SW480 (cell line): ENCODE results near the gene HSP90AB1.

Source experiments
- DNase-seq: peaks from one replicate; pipeline ENCODE4 v3.0.0-alpha.2; 2016; ENCODE audit warnings: low spot score

HSP90AB1 gene

GRCh38 chr6:44255871-44256774 lies 9.2 kb downstream of the HSP90AB1 start:
- peak; percentile 47 for DNase-seq

DNA sequence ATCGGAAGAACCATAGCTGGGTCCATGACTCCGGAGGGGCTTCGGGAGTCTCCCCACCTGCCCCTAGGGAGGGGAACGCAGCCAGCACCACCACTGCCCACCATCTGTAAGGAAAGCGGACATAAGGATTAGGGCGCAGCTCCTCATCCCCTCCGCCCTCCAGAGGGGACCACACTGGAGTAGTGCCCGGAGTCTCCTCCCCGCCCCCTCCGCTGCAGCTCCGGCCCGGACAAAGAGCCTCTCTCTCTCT lies 9.8 kb downstream of the HSP90AB1 start:
- no peak for DNase-seq

DNA sequence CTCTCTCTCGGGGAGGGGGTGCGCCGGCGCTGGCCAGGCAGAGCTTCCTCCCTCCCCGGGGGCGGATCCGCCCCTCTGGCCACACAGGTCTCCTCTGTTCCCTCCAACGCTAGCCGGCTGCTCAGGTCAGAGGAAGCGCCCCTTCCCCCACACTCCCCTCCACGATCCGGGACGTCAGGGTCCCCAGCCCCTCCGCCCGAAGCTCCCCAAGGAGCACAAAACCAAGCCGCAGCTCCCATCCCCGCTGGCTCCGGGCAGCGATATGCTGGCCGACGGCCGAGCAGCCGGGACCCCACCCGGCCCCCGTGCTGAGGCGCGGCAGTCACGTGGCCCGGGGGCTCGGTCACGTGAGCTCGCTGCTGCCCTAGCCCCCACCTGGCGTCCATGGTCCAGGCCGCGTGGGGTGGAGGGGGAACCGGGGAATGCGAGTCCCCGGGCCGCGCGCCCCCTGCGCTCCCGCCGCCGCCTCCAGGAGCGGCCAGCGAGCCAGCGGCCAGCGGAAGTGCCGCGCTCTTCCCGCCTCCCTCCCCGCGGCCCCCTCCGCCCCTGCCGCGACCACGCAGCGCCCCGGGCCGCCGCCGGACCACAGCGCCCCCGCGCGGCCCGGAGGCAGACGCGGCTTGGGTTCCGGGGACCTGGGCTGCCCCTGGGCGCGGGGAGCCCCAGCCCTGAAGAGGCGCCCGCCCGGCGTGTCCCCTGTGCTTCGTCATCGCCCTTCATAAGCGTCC lies 10.3 kb downstream of the HSP90AB1 start, which contains the start of gene SLC35B2:
TSS of gene SLC35B2 (minus strand) at position 504 of the 728 bp plus-strand sequence. CDS start at position 386, 118 bp downstream.
- DNase-seq = peak; percentile 65

- no peak for DNase-seq
These were observed 10.9 kb downstream of the HSP90AB1 start for GRCh38 chr6:44257753-44258324.

DNA sequence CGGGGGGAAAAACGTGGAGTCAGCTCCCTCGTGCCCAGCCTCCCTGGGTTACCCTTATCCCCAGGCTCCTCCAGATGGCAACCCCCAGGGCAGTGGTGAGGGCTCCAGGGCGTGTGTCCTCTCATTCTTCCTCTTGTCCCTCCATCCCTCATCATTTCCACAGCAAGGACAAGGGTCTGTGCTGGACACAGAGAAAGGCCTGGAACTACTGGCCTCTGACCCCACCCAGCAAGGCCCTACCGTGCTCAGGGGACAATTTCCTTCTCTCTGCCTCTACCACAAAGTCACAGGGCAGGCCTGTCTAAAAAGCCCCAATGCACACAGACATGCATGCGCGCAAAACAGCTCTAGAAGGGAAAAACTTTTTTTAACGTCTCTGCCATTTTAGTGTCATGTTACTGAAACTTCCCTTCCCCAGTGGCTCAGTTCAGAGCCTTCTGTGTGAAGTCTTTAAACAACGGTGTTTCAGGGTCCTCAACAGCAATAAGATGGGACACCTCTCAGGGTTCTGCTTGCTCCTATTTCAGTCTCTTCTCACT lies 11.5 kb downstream of the HSP90AB1 start:
- DNase-seq = no peak

- DNase-seq = no peak
These were observed 12.0 kb downstream of the HSP90AB1 start for GRCh38 chr6:44258921-44259320.

DNA sequence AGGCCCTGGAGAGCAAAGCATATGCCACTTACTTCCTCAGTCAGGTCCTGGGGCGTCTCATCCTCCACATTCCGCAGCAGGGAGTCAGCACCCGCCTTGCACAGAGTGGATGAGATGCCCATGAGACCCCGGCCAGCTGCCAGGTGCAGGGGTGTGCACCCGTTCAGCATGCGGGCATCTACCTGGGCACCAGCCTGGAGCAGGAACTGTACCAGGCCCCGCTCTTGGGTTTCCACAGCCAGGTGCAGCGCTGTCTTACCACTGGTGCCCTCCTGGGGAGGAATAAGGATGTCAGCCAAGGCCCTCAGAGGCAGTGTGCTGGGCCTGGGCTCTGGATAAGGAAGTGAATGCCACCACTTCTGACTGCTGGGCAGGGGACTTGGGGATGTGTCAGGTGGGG lies 13.1 kb downstream of the HSP90AB1 start:
- no peak for DNase-seq

DNA sequence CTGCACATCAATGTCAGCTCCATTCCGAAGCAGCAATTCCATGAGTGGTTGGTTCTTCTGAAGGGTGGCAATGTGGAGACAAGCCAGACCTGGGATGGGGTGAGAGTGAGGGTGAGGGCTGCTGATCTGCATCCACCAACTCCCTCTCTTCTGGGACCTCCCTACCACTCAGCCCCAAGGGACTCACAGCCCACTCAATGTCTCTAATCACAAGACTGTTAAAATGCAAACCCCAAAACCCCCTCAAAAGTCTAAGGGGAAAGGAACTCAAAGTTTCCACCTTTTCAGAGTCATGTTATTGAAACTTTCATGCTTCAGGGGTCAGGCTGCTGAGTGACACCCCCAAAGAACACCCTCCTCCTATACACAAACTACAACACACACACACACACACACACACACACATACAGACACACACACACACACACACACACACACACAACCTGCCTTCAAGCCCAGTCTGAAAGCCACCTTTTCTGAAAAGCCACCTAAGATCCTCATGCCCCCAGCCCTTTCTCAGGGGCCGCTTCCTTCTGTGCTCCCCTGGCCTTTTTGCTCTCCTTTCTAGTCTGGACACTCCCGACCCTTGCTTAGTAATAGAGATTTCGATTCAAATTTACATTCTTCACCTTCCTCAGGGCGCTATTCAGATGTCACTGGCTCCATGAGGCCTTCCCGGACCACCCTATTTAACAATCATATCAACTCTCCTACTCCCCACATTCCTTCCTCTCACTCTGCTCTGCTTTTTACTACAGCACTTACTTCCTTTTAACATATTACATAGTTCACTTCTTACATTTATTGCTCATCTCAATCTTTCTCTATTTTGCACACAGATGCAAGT lies 13.8 kb downstream of the HSP90AB1 start:
- no peak for DNase-seq

- no peak for DNase-seq
These were observed 14.7 kb downstream of the HSP90AB1 start for GRCh38 chr6:44261581-44261980.

DNA sequence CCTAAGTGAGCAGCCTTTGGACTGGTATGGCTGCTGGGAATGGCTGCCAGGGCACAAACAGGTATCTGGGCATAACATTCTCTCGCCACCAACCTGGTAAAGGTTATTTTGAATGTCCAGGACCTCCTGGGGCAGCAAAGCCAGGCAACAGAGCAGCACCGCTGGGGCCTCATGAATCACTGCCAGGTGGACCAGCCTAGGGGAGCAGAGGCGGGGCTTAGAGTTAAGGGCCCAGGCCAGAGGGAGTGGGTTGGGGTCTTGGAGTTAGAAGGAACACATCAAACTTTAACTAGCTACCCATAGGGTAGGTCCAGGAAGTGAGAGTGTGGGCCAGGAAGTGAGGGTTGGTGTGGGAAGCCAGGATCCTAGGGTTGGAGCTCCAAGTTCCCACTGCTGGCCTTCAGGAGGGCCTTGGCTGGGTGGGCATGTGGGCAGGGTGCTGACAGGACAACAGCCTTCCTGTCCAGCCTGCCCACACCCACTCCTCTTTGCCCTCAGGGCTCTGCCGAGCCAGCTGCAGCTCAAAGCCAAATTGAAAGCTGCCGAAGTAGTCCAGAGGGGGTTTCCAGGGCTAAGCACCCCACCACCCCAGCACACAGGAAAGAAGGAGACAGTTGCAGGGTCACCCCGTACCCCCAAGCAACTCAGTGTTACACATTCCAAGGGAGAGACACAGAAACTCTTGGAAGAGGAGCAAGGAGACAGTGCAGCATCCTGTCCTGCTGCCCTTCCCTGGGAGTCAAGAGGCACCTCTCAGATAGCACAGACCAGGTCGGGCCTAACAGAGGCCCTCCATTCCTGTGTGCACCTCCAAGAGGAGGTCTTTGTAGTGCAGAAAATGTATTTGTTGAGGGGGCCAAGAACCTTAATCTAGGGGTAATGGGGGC lies 15.8 kb downstream of the HSP90AB1 start:
- no peak for DNase-seq

DNA sequence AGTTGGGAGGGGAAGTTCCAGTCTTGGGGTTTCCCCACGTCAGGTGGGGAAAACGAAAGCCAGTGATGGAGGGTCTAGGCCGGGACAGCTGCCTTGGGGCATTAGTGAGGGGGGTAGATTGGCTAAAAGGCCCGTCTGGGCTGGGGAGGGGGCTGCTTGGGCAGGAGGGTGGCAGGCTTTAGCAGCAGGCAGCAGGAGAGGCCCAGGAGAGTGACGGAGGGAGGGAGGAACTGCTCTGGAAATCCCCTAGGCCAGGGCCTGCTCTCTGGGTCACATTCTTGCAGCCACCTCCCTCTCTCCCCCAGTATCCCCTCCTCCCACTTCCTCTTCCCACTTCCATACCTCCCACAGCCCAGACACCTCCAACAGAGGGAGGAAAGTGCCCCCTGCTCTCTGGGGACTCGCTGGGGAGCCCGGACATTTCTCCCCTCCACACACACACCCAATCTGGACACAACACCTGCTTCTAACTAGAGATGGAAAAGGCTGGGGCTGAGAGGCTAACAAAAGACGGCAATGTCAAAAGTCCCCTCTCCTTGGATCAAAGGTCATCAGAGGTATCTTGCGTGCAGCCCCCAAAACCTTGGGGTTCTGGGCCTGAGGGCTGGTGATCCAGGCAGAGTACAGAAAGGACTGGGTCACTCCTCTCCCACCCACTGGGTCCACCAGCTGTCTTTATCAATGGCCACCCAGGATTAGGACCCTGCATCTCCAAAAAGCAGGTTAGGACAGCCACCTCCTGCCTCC lies 16.6 kb downstream of the HSP90AB1 start:
- DNase-seq = no peak

DNA sequence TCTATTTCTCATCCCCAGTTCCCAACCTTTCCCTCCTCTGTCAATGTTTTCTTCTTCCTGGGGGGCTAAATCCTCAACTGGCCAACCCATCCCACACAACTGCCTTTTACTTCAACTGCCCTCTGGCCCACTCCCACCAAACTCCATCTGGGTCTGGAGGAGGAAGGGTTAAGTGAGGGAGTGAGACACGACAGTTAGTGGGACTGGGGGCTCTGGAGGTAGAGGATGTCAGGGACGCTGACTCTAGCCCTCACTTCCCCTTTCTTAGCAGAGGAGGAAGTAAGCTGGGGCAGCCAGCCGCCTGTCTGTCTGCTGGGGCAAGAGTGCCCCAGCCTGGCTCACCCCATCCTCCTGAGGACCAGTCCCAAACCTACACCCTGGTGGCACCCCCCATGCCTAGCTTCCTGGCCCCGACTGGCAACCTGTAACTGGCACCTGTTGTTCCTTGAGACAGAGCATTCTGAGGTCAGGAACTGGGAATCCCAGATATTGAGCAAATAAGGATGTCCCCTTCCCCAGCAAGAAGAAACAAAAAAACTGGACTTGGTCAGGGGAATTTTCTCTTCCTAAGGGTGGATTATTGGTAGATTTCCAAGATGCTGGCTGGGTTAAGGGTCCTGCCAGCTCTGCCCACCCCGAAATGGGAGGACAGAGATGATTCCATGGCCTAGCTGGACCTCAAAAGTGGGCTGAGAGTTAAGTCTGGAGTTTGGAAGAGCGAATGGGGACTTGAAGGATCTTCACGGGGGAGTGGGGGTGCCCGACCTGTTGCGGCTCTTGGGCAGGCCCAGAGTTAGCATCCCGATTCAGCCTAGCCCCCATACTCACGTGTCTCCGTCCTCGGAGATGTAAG lies 17.5 kb downstream of the HSP90AB1 start:
- DNase-seq = no peak

- peak; percentile 73 for DNase-seq
These were observed 18.3 kb downstream of the HSP90AB1 start, which contains the start of gene NFKBIE for GRCh38 chr6:44265007-44265721. TSS of gene NFKBIE (minus strand) at chr6:44265551. CDS start at chr6:44265346, 205 bp downstream.

DNA sequence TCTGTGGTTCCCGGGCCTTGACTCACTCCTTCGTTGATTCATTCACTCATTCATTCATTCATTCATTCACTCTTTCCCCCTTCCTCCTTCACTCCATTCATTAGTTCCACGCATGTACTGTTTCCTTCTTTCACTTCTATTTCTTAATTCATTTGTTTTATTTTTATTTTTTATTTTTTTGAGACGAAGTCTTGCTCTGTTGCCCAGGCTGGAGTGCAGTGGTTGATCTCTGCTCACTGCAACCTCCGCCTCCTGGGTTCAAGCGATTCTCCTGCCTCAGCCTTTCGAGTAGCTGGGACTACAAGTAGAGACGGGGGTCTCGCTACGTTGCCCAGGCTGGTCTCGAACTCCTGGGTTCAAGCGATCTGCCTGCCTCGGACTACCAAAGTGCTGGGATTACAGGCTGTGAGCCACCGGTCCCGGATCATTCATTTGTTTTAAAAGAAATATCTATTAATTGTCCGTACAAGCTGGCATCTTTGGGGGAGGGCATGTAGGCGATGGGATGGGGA lies 18.9 kb downstream of the HSP90AB1 start:
- DNase-seq = no peak

DNA sequence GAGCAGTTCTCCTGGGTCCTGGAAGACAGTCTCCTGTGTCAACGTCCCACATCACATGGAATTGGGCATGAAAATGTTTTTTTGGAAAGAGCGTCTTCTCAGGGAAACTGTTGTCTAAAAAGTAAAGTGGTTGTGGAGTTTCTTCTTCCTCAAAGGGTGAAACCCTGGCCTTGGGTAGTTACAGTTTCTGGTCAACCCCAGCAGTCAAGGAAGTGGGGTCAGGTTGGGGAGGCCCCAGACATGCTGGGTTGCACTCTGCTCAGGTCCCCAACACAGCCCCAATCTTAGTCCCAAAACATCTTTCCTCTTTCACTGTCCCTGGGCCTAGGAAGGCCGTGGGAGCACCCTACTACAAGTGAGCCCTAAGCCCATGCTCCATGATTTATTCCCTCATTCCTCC lies 19.4 kb downstream of the HSP90AB1 start:
- no peak for DNase-seq

GRCh38 chr6:44267252-44267651 lies 20.4 kb downstream of the HSP90AB1 start:
- DNase-seq = no peak

DNA sequence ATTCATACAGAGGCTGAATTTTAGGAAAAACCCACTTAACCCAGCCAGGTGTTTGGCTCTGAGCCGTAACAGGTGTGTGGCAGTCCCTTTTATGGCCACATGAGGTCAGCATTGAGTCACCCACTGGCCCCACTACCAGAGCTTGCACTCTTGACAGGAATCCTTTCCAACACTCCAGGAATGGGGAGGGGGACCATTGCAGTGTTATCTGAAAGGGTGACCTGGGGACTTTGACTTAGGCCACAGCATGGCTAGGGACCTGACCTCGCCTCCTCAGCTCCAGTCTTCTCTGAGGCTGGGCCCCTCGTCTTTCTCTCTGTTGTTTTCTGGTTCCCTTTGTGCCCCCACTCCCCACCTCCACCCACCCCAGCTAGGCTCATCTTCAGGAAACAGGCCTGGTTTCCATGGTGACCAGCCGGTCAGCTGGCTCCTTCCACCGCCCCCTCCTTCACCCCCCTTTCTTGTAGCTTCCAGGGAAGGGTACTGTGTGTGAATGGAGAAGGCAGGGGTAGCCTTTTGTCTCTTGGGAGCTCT lies 21.3 kb downstream of the HSP90AB1 start:
- DNase-seq = peak; percentile 47
